HEK293T (cell line): Measurements from ENCODE around the gene TTC16.

Experiments used
- BHLHE40 ChIP-seq: fragments of 450-650 bp; IDR thresholded peaks from 2 replicates; pipeline ENCODE4 v1.6.1; 2016; ENCODE audit warnings: mild to moderate bottlenecking, moderate library complexity, borderline replicate concordance
- FOXM1 ChIP-seq: fragments of 450-650 bp; IDR thresholded peaks from 2 replicates; pipeline ENCODE4 v1.6.1; 2017; ENCODE audit warnings: mild to moderate bottlenecking, borderline replicate concordance
- ZNF384 ChIP-seq: fragments of 450-650 bp; IDR thresholded peaks from 2 replicates; pipeline ENCODE4 v1.6.1; 2016

GRCh38 chr9:127689329-127690000 lies 26.4 kb upstream of the TTC16 start:
- TF ChIP-seq FOXM1 (no peak), BHLHE40 (no peak), ZNF384 (no peak)
